GM18498 (cell line): Measurements from ENCODE around the gene LPCAT1.
"Not testable (repeated sequence)": the region's sequence is repeated elsewhere in the genome, so short reads cannot be mapped to it uniquely, and the experiment has no call there.

Experiments
- ATAC-seq: cut with Tn5 transposase; IDR thresholded peaks from one replicate; pipeline ENCODE4 v1.9.1; 2021; ENCODE audit warnings: mild to moderate bottlenecking, moderate library complexity; ENCODE audit not compliant: unreplicated experiment

Gene LPCAT1

GRCh38 chr5:1468629-1469527, 54.9 kb downstream of the LPCAT1 start:
- no peak for ATAC-seq

GRCh38 chr5:1468247-1468612, 55.5 kb downstream of the LPCAT1 start:
- no peak for ATAC-seq

- no peak for ATAC-seq
These were observed 56.2 kb downstream of the LPCAT1 start for GRCh38 chr5:1467341-1468246.

GRCh38 chr5:1466631-1467265, 57.0 kb downstream of the LPCAT1 start:
- no peak for ATAC-seq

- no peak for ATAC-seq
These were observed 57.7 kb downstream of the LPCAT1 start for GRCh38 chr5:1465966-1466471.

DNA sequence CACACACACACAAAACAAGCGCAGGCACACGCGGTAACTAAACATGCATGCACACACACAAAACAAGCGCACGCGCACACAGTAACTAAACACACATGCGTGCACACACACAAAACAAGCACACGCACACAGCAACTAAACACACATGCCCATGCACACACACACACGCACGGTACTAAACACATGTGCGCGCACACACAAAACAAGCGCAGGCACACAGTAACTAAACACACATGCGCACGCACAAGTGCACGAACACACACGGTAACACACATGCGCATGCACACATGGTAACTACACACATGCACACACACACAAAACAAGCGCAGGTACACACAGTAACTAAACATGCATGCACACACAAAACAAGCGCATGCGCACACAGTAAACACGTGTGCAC, 58.6 kb downstream of the LPCAT1 start:
- no peak for ATAC-seq

DNA sequence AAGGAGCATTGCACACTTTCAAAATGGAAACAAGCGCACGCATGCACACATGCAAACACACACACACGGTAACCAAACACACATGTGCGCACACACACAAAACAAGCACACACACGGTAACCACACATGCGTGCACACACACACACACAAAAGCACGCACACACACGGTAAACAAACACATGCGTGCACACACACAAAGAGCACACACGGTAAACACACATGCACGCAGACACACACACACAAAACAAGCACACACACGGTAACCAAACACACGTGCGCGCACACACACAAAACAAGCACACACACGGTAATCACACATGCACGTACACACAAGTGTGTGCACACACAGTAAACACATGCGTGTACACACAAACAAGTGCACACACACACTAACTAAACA, 59.2 kb downstream of the LPCAT1 start:
- ATAC-seq: no peak

DNA sequence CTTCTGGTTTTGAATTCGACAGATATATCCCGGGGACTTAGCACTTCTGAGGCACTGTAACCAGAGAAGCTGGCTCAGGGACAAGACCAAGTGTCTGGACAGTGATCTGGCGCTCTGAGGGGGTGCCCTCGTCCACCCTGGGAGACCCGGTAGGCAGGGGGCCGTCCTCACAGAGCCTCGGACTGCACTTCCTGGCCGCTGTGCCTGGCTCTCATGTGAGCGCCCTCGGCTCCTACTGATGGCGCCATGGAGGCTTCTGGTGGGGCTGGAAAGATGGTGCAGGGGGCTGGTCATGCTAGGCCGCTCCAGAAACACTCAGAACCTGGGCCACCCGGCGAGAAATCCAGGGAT, 59.7 kb downstream of the LPCAT1 start:
- no peak for ATAC-seq

DNA sequence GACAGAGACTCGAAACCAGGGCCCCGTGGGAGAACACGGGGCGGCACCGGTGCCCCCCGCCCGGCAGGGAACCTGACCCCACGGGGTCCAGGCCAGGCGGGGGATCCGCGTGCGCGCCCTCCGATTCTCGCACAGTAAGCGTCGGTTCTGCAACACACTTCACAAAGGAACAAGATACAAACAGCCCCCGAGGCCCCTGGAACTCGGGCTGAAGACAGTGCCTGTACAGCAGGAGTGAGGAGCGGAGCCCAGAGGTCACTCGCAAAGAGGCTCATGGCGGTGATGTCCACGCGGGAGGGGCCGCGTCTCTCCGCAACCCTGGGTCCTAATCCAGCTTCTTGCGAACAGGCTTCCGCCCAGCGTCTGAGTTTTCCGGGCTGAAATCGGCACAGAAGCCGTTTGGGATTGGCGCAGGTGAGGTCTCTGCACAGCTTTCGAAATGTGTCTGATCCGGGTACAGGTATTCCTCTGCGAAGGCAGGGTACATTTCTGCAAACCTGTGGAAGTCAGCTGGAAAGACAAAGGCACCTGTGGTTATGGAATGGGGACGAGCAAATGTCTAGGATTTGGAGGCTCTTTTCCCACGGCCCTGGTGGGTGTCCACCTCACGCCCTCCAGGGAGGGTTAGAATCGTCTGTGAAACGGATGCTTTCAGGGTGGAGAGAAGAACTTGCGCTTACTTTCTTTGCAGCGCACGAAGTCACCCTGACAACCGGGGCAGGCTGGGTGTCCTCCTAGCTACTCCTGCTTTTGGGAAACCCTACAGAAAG, 60.2 kb downstream of the LPCAT1 start:
- ATAC-seq: no peak

DNA sequence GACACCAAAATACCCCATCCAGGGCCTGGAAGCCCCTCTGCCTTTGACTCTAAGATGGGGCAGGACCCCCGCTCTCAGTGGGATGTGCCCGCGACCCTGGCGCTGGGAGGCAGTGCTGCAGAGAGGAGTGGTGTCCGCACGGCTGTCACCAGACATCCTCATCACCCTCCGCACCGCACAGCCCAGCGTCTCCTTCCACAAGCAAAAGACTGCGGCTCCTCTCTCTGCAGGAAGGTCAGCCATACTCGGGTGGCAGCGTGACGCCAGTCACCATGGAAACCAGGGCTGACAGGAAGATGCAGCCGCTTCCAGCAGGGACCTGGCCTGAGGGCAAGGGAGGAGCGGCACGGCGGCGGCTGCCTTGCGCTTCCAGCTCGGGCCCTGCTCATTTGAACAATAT, 61.4 kb downstream of the LPCAT1 start:
- ATAC-seq: no peak

DNA sequence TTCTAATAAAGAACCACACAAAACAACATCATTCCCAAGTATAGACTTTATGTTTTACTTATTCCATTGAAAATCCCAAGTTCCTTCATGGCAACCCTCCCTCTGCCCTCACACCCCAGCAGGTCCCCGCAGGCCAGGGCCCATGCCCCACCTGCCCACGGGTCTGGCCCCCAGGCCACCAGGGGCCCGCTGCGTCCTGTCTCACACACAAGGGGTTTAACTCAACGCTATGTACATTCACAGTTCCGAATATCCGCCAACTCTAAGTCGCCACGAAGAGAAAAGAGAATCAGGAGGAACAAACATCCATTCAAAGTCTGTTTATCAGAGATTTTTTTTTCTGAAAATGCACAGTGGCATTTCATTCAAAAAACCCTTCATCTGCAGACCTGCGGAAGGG, 62.4 kb downstream of the LPCAT1 start:
- ATAC-seq: no peak

GRCh38 chr5:1460054-1460682, 63.6 kb downstream of the LPCAT1 start:
- no peak for ATAC-seq

DNA sequence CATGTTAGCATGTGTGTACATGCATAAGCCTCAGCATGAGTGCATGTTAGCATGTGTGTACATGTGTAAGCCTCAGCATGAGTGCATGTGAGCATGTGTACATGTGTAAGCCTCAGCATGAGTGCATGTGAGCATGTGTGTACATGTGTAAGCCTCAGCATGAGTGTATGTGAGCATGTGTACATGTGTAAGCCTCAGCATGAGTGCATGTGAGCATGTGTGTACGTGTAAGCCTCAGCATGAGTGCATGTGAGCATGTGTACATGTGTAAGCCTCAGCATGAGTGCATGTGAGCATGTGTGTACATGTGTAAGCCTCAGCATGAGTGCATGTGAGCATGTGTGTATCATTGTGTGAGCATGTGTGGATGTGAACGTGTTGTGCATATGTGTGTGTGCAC, 64.3 kb downstream of the LPCAT1 start:
- not testable (repeated sequence) for ATAC-seq

- not testable (repeated sequence) for ATAC-seq
These were observed 67.5 kb downstream of the LPCAT1 start for GRCh38 chr5:1456110-1456881.

- no peak for ATAC-seq
These were observed 70.1 kb downstream of the LPCAT1 start for GRCh38 chr5:1453613-1454012.

GRCh38 chr5:1449081-1449630, 74.6 kb downstream of the LPCAT1 start:
- no peak for ATAC-seq

- no peak for ATAC-seq
These were observed 75.2 kb downstream of the LPCAT1 start for GRCh38 chr5:1448511-1449011.

DNA sequence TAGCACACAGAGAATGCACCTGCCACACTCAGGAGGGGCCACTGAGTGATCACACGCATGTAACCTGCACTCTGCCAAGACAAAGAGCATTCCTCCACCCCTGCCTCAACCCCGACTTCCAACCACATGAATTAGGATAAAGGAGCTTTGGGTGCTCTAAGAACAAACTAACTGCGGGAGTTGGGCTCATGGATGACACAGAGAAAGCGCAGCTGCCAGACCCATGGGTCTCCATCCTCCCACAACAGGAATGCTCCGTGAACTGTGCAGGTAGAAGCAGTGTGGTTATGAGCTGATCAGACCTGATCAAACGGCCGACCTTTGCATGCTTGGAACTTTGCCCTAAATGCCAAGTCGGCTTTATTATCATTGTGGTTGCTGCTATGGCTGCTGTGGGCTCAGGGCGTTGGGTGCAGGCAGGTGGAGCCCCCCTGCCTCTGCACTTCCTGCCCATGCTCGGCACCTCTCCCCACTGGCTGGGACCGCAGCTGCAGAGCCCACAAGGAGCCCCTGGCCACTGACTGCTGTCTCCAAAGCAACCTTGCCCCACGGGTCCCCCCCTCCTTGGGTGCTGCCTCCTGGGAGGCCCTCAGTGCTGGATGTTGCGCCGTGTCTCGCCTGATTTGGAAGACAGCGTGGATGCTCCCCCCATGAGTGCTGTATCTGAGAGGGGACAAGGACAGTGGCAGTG, 75.9 kb downstream of the LPCAT1 start:
- ATAC-seq: no peak
